Nephron (organoid): Measurements from ENCODE around the gene SGPP2.

ENCODE experiments used
- H3K27ac Mint-ChIP-seq, 3 experiments: 2 replicates each; pipeline ENCODE4 v1.8.0; 2020; ENCODE audit warnings: mixed read lengths in 3 of 3, mild to moderate bottlenecking in 2 of 3, moderate library complexity in 1 of 3
- H3K27me3 Mint-ChIP-seq: 2 replicates; pipeline ENCODE4 v1.8.0; 2021; ENCODE audit warnings: low read depth, mild to moderate bottlenecking, moderate library complexity, mixed read lengths
- H3K36me3 Mint-ChIP-seq: 2 replicates; pipeline ENCODE4 v1.8.0; 2020; ENCODE audit warnings: low read depth, mixed read lengths
- H3K4me1 Mint-ChIP-seq: 2 replicates; pipeline ENCODE4 v1.8.0; 2020; ENCODE audit warnings: mixed read lengths
- H3K4me3 Mint-ChIP-seq, 3 experiments: 2 replicates each; pipeline ENCODE4 v1.8.0; 2020; ENCODE audit warnings: mild to moderate bottlenecking in 3 of 3, mixed read lengths in 3 of 3, moderate library complexity in 2 of 3
- H3K9me3 Mint-ChIP-seq: 2 replicates; pipeline ENCODE4 v1.8.0; 2020; ENCODE audit warnings: mixed read lengths
- CTCF ChIP-seq, 3 experiments: fragments of 200-600 bp; sonication (generic); IDR thresholded peaks; one replicate each; pipeline ENCODE4 v1.5.0; 2021; ENCODE audit warnings: antibody characterized with exemption in 3 of 3; ENCODE audit not compliant: unreplicated experiment in 3 of 3

The SGPP2 gene

GRCh38 chr2:222448748-222449181 lies 24.4 kb downstream of the SGPP2 start:
- Mint-ChIP-seq H3K36me3 (no peaks in the 10 kb centered on the region), H3K27me3 (peaks cover 35% of the 10 kb centered on the region), H3K9me3 (no peaks in the 10 kb centered on the region), H3K4me3 (peak overlapping the region in 1 of 3 experiments; percentile 18), H3K4me1 (peaks cover 63% of the 10 kb centered on the region), H3K27ac (peak overlapping the region; percentile 53 to 68 (median 59))
- TF ChIP-seq CTCF (IDR thresholded peaks at IDR 0.05; ENCODE audit: unreplicated experiment in 3 of 3) = no peak

- no peak for TF ChIP-seq CTCF (IDR thresholded peaks at IDR 0.05; ENCODE audit: unreplicated experiment in 3 of 3)
- Mint-ChIP-seq H3K27ac (peak overlapping the region in 2 of 3 experiments; percentile 20 to 59), H3K27me3 (peaks cover 27% of the 10 kb centered on the region), H3K9me3 (no peaks in the 10 kb centered on the region), H3K4me1 (peaks cover 60% of the 10 kb centered on the region), H3K36me3 (no peaks in the 10 kb centered on the region), H3K4me3 (no peak overlapping the region)
Measured at GRCh38 chr2:222450021-222450420, 25.7 kb downstream of the SGPP2 start.

- Mint-ChIP-seq H3K4me3 (no peak overlapping the region), H3K27ac (peak overlapping the region; percentile 5 to 82 (median 59))
- peak in 2 of 3 experiments; percentile 11 to 18 for TF ChIP-seq CTCF (IDR thresholded peaks at IDR 0.05; ENCODE audit: unreplicated experiment in 3 of 3)
Measured at GRCh38 chr2:222451224-222451674, 26.9 kb downstream of the SGPP2 start.

GRCh38 chr2:222452422-222452950 lies 28.1 kb downstream of the SGPP2 start:
- Mint-ChIP-seq H3K27ac (peak overlapping the region in 1 of 3 experiments; percentile 41), H3K4me3 (no peak overlapping the region), H3K27me3 (peaks cover 21% of the 10 kb centered on the region), H3K36me3 (no peaks in the 10 kb centered on the region), H3K9me3 (no peaks in the 10 kb centered on the region), H3K4me1 (peaks cover 52% of the 10 kb centered on the region)
- TF ChIP-seq CTCF (IDR thresholded peaks at IDR 0.05; ENCODE audit: unreplicated experiment in 3 of 3) = no peak

More at GRCh38 chr2:222451224-222451674, 26.9 kb downstream of the SGPP2 start:
- Mint-ChIP-seq H3K4me1 (peaks cover 55% of the 10 kb centered on the region), H3K27me3 (peaks cover 24% of the 10 kb centered on the region), H3K9me3 (no peaks in the 10 kb centered on the region), H3K36me3 (no peaks in the 10 kb centered on the region)

- H3K27me3 Mint-ChIP-seq = peaks cover 33% of the 10 kb centered on the region
- H3K36me3 Mint-ChIP-seq = peaks cover 8% of the 10 kb centered on the region
- TF ChIP-seq CTCF (IDR thresholded peaks at IDR 0.05; ENCODE audit: unreplicated experiment in 3 of 3) = no peak
- peaks cover 3% of the 10 kb centered on the region for H3K9me3 Mint-ChIP-seq
- no peak overlapping the region for H3K27ac Mint-ChIP-seq
- peaks cover 16% of the 10 kb centered on the region for H3K4me1 Mint-ChIP-seq
- H3K4me3 Mint-ChIP-seq = no peak overlapping the region
Measured at GRCh38 chr2:222456479-222457077, 32.2 kb downstream of the SGPP2 start.

GRCh38 chr2:222459983-222460382 lies 35.6 kb downstream of the SGPP2 start:
- TF ChIP-seq CTCF (IDR thresholded peaks at IDR 0.05; ENCODE audit: unreplicated experiment in 3 of 3) = no peak
- Mint-ChIP-seq H3K4me1 (peaks cover 7% of the 10 kb centered on the region), H3K36me3 (peaks cover 8% of the 10 kb centered on the region), H3K9me3 (peaks cover 8% of the 10 kb centered on the region), H3K4me3 (no peak overlapping the region), H3K27ac (no peak overlapping the region), H3K27me3 (peaks cover 19% of the 10 kb centered on the region)
